SKM-1 treated with dmso at 0.1 percent for 144 hours (cell line): ENCODE measurements around the gene IGF2BP1.
"Not testable (repeated sequence)": the region's sequence is repeated elsewhere in the genome, so short reads cannot be mapped to it uniquely, and the experiment has no call there.

ENCODE experiments used
- DNase-seq: peaks from one replicate; lab custom pipeline; 2025; ENCODE audit not compliant: unreplicated experiment; lab: John Stamatoyannopoulos, UW

Gene IGF2BP1

GRCh38 chr17:49086316-49086605, 89.1 kb downstream of the IGF2BP1 start:
- no peak for DNase-seq

- DNase-seq, result no peak
These were observed 89.5 kb downstream of the IGF2BP1 start for GRCh38 chr17:49086649-49087048.

GRCh38 chr17:49089094-49089493, 91.9 kb downstream of the IGF2BP1 start:
- DNase-seq, result no peak

GRCh38 chr17:49090878-49091594, 93.9 kb downstream of the IGF2BP1 start:
- no peak for DNase-seq

GRCh38 chr17:49093131-49093530, 95.9 kb downstream of the IGF2BP1 start:
- DNase-seq, result no peak

GRCh38 chr17:49100601-49101000, 103.4 kb downstream of the IGF2BP1 start:
- no peak for DNase-seq

- DNase-seq, result no peak
These were observed 103.9 kb downstream of the IGF2BP1 start for GRCh38 chr17:49101054-49101534.

- not testable (repeated sequence) for DNase-seq
These were observed 106.2 kb downstream of the IGF2BP1 start for GRCh38 chr17:49103360-49103759.

- DNase-seq, result no peak
These were observed 107.4 kb downstream of the IGF2BP1 start for GRCh38 chr17:49104511-49105074.
